Measurements from ENCODE around the gene HOXB4. TPM values are rescaled to one million over a fixed set of nuclear protein-coding genes. Genes with fewer than 3 reads are reported as not detected.
"Not testable (repeated sequence)": the region's sequence is repeated elsewhere in the genome, so short reads cannot be mapped to it uniquely, and the experiment has no call there.

HOXB4 gene
- total RNA-seq, 3 donors from 2014 or later: 4.5 to 14.6 (median 5.3) TPM

DNA sequence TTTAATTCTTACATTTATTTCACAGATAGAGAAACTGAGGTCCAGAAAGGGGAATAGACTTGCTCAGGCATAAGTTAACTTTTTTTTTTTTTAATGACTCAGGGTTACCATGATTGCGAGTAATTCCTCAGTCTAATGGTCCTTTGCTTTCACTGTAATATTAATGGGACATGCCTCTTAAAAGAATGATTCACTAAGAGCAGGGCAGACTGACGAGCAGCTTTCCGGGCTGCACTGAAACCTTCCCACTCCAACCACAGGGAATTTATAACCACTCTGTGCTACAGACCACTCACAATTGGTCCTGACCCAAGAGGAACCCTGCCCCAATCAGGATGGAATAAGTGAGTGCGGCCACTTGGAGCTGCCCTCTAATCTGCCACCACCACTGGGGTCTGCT is 39.0 kb downstream of the HOXB4 start:
- Histone ChIP-seq H3K9me3 (no peaks in the 10 kb centered on the region), H3K4me1 (ENCODE audit: low read depth) (peaks cover 5% of the 10 kb centered on the region), H3K36me3 (ENCODE audit: low read depth) (no peaks in the 10 kb centered on the region), H3K4me3 (no peak overlapping the region)
- ATAC-seq (no peak), DNase-seq (no peak)
- intact Hi-C loops (cut with DNase I, micrococcal nuclease): no loop called here
- TF ChIP-seq, protein P1, sequence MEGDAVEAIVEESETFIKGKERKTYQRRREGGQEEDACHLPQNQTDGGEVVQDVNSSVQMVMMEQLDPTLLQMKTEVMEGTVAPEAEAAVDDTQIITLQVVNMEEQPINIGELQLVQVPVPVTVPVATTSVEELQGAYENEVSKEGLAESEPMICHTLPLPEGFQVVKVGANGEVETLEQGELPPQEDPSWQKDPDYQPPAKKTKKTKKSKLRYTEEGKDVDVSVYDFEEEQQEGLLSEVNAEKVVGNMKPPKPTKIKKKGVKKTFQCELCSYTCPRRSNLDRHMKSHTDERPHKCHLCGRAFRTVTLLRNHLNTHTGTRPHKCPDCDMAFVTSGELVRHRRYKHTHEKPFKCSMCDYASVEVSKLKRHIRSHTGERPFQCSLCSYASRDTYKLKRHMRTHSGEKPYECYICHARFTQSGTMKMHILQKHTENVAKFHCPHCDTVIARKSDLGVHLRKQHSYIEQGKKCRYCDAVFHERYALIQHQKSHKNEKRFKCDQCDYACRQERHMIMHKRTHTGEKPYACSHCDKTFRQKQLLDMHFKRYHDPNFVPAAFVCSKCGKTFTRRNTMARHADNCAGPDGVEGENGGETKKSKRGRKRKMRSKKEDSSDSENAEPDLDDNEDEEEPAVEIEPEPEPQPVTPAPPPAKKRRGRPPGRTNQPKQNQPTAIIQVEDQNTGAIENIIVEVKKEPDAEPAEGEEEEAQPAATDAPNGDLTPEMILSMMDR (IDR thresholded peaks at IDR 0.05): no peak

DNA sequence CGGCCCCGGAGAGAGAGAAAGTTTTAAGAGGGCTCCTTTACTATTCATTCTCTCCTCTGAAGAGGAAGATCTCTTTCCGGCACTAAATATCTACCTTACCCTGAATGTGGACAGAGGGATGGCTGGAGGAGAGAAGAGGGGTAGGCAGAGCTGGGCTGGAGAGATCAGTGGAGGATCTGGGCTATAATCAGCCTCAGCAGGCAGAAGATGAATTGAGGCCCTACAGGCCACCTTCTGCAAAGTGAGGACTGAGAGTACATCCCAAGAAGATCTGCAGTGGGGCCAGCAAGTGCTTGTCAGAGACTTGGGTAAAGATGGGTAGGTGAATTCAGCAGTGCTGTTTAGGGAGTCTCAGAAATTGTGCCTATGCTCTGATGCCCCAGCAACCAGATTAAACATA is 40.8 kb downstream of the HOXB4 start:
- intact Hi-C loops (cut with DNase I, micrococcal nuclease): no loop called here
- DNase-seq (no peak), ATAC-seq (no peak)
- H3K4me3 ChIP-seq: no peak overlapping the region
- no peaks in the 10 kb centered on the region for H3K36me3 ChIP-seq (ENCODE audit: low read depth)
- TF ChIP-seq, protein P1 (IDR thresholded peaks at IDR 0.05): no peak
- H3K9me3 ChIP-seq: no peaks in the 10 kb centered on the region
- H3K4me1 ChIP-seq (ENCODE audit: low read depth): no peaks in the 10 kb centered on the region

DNA sequence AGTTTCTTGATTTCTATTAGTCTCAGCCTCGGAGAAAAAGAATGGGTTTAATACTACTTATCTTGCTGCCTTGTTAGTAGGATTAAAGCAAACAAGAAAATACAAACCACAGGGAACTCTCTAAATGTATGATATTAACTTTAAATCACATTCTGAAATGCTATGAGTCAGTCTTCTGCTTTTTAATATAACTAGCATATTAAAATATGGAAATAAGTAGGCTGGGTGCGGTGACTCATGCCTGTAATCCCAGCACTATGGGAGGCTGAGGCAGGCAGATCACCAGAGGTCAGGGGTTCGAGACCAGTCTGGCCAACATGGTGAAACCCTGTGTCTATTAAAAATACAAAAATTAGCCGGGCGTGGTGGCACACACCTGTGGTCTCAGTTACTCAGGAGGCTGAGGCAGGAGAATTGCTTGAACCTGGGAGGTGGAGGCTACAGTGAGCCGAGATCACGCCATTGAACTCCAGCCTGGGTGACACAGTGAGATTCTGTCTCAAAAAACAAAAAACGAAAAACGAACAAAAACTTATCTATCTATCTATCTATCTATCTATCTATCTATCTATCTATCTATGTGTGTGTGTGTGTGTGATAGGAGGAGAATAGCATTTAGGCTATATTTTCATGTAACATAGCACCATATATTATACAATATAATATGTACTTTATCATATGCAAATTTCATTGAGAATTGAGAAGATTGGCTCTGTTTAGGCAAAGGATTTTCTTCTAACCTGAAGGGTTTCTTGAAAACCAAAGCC is 42.2 kb downstream of the HOXB4 start:
- H3K9me3 ChIP-seq; H3K36me3 ChIP-seq (ENCODE audit: low read depth); H3K4me3 ChIP-seq; H3K4me1 ChIP-seq (ENCODE audit: low read depth); DNase-seq; ATAC-seq; intact Hi-C loops (cut with DNase I, micrococcal nuclease): not testable (repeated sequence)

DNA sequence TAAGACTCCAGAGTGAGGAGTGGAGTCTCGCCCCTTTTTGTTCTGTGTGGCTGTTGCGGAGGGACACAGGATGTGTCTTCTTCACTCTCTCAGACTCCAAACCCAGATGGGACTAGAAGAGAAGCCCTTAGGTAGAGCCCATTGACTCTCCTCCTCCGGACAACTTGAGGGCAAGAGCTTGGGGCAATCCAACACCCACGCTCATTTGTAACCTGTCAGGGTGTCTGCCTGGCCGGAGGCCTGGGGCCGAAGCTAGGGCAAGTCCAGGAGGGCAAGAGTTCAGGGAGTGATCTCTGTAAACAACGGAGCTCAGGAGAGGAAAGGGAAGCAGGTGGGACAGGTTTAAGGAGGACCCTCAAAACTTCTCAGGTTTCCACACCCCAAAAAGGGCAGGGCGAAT is 45.9 kb downstream of the HOXB4 start:
- no peak for ATAC-seq
- no peaks in the 10 kb centered on the region for H3K4me1 ChIP-seq (ENCODE audit: low read depth)
- no peak for DNase-seq
- no peaks in the 10 kb centered on the region for H3K9me3 ChIP-seq
- no peak overlapping the region for H3K4me3 ChIP-seq
- TF ChIP-seq, protein P1 (IDR thresholded peaks at IDR 0.05): no peak
- no peaks in the 10 kb centered on the region for H3K36me3 ChIP-seq (ENCODE audit: low read depth)
- intact Hi-C loops (cut with DNase I, micrococcal nuclease): no loop called here

DNA sequence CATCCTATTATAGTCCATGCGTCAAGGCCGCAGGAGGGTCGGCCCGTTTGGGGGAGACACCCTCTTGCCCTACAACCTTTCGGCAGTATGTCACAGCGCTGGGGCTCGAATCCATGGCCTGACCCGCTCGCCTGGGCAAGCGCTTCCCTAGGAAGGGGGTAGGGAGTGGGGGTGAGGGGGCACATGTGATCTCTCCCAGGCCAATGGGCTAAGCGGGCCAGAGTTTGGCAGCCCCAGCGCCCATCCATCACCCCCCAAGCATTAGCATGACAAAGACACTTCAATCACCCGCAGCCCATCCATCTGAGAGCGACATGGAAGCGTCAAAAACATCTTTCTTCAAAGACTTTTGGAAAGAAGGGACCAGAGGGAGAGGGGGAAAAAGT is 47.3 kb downstream of the HOXB4 start, which contains the start of gene HOXB1:
HOXB1 (minus strand) TSS at position 125 of the 386 bp plus-strand sequence; CDS start at position 18, 107 bp downstream.
- intact Hi-C loops (cut with DNase I, micrococcal nuclease): no loop called here
- H3K4me3 ChIP-seq: no peak within 1 kb of the TSS
- ATAC-seq: no peak
- H3K36me3 ChIP-seq (ENCODE audit: low read depth): no peaks in the 10 kb centered on the region
- TF ChIP-seq, protein P1 (IDR thresholded peaks at IDR 0.05): no peak
- no peaks in the 10 kb centered on the region for H3K4me1 ChIP-seq (ENCODE audit: low read depth)
- H3K9me3 ChIP-seq: no peaks in the 10 kb centered on the region
- DNase-seq: no peak

DNA sequence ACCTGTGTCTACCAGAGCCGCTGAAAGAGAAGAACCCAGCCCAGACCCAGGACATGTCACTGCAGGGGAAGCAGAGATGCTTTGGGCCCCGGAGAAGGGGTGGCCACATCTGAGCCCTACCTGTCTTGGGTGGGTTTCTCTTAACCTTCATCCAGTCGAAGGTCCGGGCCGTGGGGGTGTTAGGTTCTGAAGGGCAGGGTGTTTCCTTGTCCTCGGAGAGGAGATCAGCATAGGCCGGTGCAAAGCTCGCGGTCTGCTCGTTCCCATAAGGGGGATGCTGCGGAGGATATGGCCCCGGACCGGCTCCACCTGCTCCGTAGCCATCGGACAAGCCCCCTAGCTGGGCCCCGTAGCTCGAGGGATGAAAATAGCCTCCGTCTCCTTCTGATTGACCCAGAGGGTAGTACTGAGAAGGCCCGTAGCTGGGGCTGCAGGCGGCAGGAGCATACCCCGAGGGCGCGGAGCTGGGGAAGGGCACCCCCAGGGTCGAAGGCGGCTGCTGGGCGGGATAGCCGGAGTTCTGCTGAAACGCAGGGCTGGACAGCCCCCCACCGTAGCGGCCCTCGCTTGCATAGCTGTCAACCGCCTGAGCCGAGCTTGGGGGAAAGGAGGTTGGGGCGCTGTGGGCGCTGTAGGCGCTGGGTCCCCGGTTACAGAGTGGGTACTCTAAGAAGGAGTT is 47.8 kb downstream of the HOXB4 start:
- H3K4me3 ChIP-seq: no peak overlapping the region
- TF ChIP-seq, protein P1 (IDR thresholded peaks at IDR 0.05): no peak
- intact Hi-C loops (cut with DNase I, micrococcal nuclease): no loop called here
- DNase-seq (no peak), ATAC-seq (no peak)
- no peaks in the 10 kb centered on the region for H3K4me1 ChIP-seq (ENCODE audit: low read depth)
- no peaks in the 10 kb centered on the region for H3K9me3 ChIP-seq
- H3K36me3 ChIP-seq (ENCODE audit: low read depth): no peaks in the 10 kb centered on the region

All from mucosa of descending colon (tissue), 3 donors.